GM18498 (cell line): ENCODE results near the gene MCC.

Experiments
- ATAC-seq: cut with Tn5 transposase; IDR thresholded peaks from one replicate; pipeline ENCODE4 v1.9.1; 2021; ENCODE audit warnings: mild to moderate bottlenecking, moderate library complexity; ENCODE audit not compliant: unreplicated experiment

MCC gene

GRCh38 chr5:113020461-113021273 lies 467.6 kb downstream of the MCC start:
- ATAC-seq: no peak

- ATAC-seq: no peak
Observed at GRCh38 chr5:113017881-113018635, 470.2 kb downstream of the MCC start.

- ATAC-seq: no peak
Observed at GRCh38 chr5:113005454-113005853, 482.8 kb downstream of the MCC start.

- no peak for ATAC-seq
Observed at GRCh38 chr5:113003763-113004162, 484.5 kb downstream of the MCC start.

GRCh38 chr5:113002423-113002822 lies 485.8 kb downstream of the MCC start:
- ATAC-seq: no peak

- no peak for ATAC-seq
Observed at GRCh38 chr5:113000466-113000865, 487.8 kb downstream of the MCC start.

GRCh38 chr5:112998296-112998695 lies 490.0 kb downstream of the MCC start:
- no peak for ATAC-seq

GRCh38 chr5:112996830-112997374 lies 491.4 kb downstream of the MCC start:
- ATAC-seq: no peak

- peak; percentile 81 for ATAC-seq
Observed at GRCh38 chr5:112995764-112996618, 492.3 kb downstream of the MCC start.

- ATAC-seq: no peak
Observed at GRCh38 chr5:112986224-112986623, 502.0 kb downstream of the MCC start.

GRCh38 chr5:112983363-112983762 lies 504.9 kb downstream of the MCC start:
- ATAC-seq: no peak

GRCh38 chr5:112979723-112980122 lies 508.5 kb downstream of the MCC start:
- ATAC-seq: no peak

- ATAC-seq: no peak
Observed at GRCh38 chr5:112978836-112979235, 509.4 kb downstream of the MCC start.

GRCh38 chr5:112977440-112977861 lies 510.8 kb downstream of the MCC start:
- ATAC-seq: no peak

GRCh38 chr5:112976432-112977309 lies 511.6 kb downstream of the MCC start, which contains the start of gene DCP2:
TSS of gene DCP2 (plus strand) at chr5:112976798. CDS start at chr5:112976934, 136 bp downstream.
- ATAC-seq: peak; percentile 99

GRCh38 chr5:112975721-112976431 lies 512.4 kb downstream of the MCC start:
- peak; percentile 22 for ATAC-seq

GRCh38 chr5:112974901-112975300 lies 513.4 kb downstream of the MCC start:
- ATAC-seq: no peak

- ATAC-seq: no peak
Observed at GRCh38 chr5:112973904-112974303, 514.3 kb downstream of the MCC start.

- no peak for ATAC-seq
Observed at GRCh38 chr5:112973036-112973435, 515.2 kb downstream of the MCC start.
